ENCODE measurements around the gene FOXK2. TPM values are rescaled to one million over a fixed set of nuclear protein-coding genes. Genes with fewer than 3 reads are reported as not detected.

Gene FOXK2
- total and polyA plus RNA-seq, 5 donors from 2014 or later, result 2.2 to 55.6 (median 4.2) TPM

- H3K27ac Mint-ChIP-seq, result no peak overlapping the region
- Histone ChIP-seq H3K36me3 (ENCODE audit: control insufficient read depth, insufficient read depth, low read length) (peaks cover 48% of the 10 kb centered on the region), H3K4me1 (ENCODE audit: control insufficient read depth, insufficient read depth, low read length, poor library complexity, severe bottlenecking) (peaks cover 5% of the 10 kb centered on the region), H3K27me3 (ENCODE audit: control insufficient read depth, insufficient read depth, low read length) (no peaks in the 10 kb centered on the region), H3K27ac (ENCODE audit: insufficient read depth, low read length, poor library complexity, severe bottlenecking) (no peak overlapping the region), H3K4me3 (ENCODE audit: low read depth, low read length) (no peak overlapping the region), H3K9me3 (ENCODE audit: control insufficient read depth in 2 of 2, low read length in 2 of 2) (peaks cover 0 to 3% of the 10 kb centered on the region in 2 experiments)
- H3K4me3 Mint-ChIP-seq, result peak overlapping the region in 1 of 4 donors; percentile 21
- peaks cover 30% of the 10 kb centered on the region for H3K36me3 Mint-ChIP-seq
- peaks cover 0 to 54% (median 18%) of the 10 kb centered on the region in 4 donors for H3K4me1 Mint-ChIP-seq
- H3K27me3 Mint-ChIP-seq, result no peaks in the 10 kb centered on the region
- DNase-seq, result no peak
- ATAC-seq (ENCODE audit: low read depth in 2 of 2), result no peak
- peaks cover 0 to 11% (median 0%) of the 10 kb centered on the region in 7 donors for H3K9me3 Mint-ChIP-seq
Measured at GRCh38 chr17:82638183-82638773, 118.7 kb downstream of the FOXK2 start.

- Histone ChIP-seq H3K9me3 (ENCODE audit: control insufficient read depth in 2 of 2, low read length in 2 of 2) (peaks cover 0 to 3% of the 10 kb centered on the region in 2 experiments), H3K27ac (ENCODE audit: insufficient read depth, low read length, poor library complexity, severe bottlenecking) (no peak overlapping the region), H3K27me3 (ENCODE audit: control insufficient read depth, insufficient read depth, low read length) (no peaks in the 10 kb centered on the region), H3K4me1 (ENCODE audit: control insufficient read depth, insufficient read depth, low read length, poor library complexity, severe bottlenecking) (peaks cover 5% of the 10 kb centered on the region), H3K36me3 (ENCODE audit: control insufficient read depth, insufficient read depth, low read length) (peaks cover 51% of the 10 kb centered on the region), H3K4me3 (ENCODE audit: low read depth, low read length) (no peak overlapping the region)
- H3K9me3 Mint-ChIP-seq, result peaks cover 0 to 11% (median 0%) of the 10 kb centered on the region in 7 donors
- peaks cover 0 to 46% (median 18%) of the 10 kb centered on the region in 4 donors for H3K4me1 Mint-ChIP-seq
- ATAC-seq (ENCODE audit: low read depth in 2 of 2), result no peak
- H3K36me3 Mint-ChIP-seq, result peaks cover 30% of the 10 kb centered on the region
- no peak for DNase-seq
- no peak overlapping the region for H3K4me3 Mint-ChIP-seq
- H3K27me3 Mint-ChIP-seq, result no peaks in the 10 kb centered on the region
- H3K27ac Mint-ChIP-seq, result no peak overlapping the region
Measured at GRCh38 chr17:82639628-82640027, 120.1 kb downstream of the FOXK2 start.

- Histone ChIP-seq H3K9me3 (ENCODE audit: control insufficient read depth in 2 of 2, low read length in 2 of 2) (peaks cover 0 to 3% of the 10 kb centered on the region in 2 experiments), H3K27me3 (ENCODE audit: control insufficient read depth, insufficient read depth, low read length) (no peaks in the 10 kb centered on the region), H3K27ac (ENCODE audit: insufficient read depth, low read length, poor library complexity, severe bottlenecking) (no peak overlapping the region), H3K4me1 (ENCODE audit: control insufficient read depth, insufficient read depth, low read length, poor library complexity, severe bottlenecking) (peaks cover 5% of the 10 kb centered on the region), H3K36me3 (ENCODE audit: control insufficient read depth, insufficient read depth, low read length) (peaks cover 48% of the 10 kb centered on the region), H3K4me3 (ENCODE audit: low read depth, low read length) (no peak overlapping the region)
- H3K27ac Mint-ChIP-seq, result no peak overlapping the region
- ATAC-seq (ENCODE audit: low read depth in 2 of 2) (no peak), DNase-seq (no peak)
- H3K4me3 Mint-ChIP-seq, result no peak overlapping the region
- peaks cover 0 to 44% (median 18%) of the 10 kb centered on the region in 4 donors for H3K4me1 Mint-ChIP-seq
- H3K36me3 Mint-ChIP-seq, result peaks cover 30% of the 10 kb centered on the region
- H3K9me3 Mint-ChIP-seq, result peaks cover 0 to 11% (median 0%) of the 10 kb centered on the region in 7 donors
- H3K27me3 Mint-ChIP-seq, result no peaks in the 10 kb centered on the region
Measured at GRCh38 chr17:82640036-82640435, 120.5 kb downstream of the FOXK2 start.

GRCh38 chr17:82642022-82642421 lies 122.5 kb downstream of the FOXK2 start:
- Histone ChIP-seq H3K36me3 (ENCODE audit: control insufficient read depth, insufficient read depth, low read length) (peaks cover 40% of the 10 kb centered on the region), H3K27me3 (ENCODE audit: control insufficient read depth, insufficient read depth, low read length) (no peaks in the 10 kb centered on the region), H3K4me1 (ENCODE audit: control insufficient read depth, insufficient read depth, low read length, poor library complexity, severe bottlenecking) (peaks cover 22% of the 10 kb centered on the region), H3K9me3 (ENCODE audit: control insufficient read depth in 2 of 2, low read length in 2 of 2) (peaks cover 0 to 3% of the 10 kb centered on the region in 2 experiments), H3K27ac (ENCODE audit: insufficient read depth, low read length, poor library complexity, severe bottlenecking) (no peak overlapping the region), H3K4me3 (ENCODE audit: low read depth, low read length) (no peak overlapping the region)
- Mint-ChIP-seq H3K4me1 (peaks cover 9 to 56% (median 27%) of the 10 kb centered on the region in 4 donors), H3K27me3 (no peaks in the 10 kb centered on the region), H3K36me3 (peaks cover 21% of the 10 kb centered on the region), H3K4me3 (peak overlapping the region in 2 of 4 donors; percentile 38 to 54), H3K27ac (no peak overlapping the region), H3K9me3 (peaks cover 0 to 6% (median 0%) of the 10 kb centered on the region in 7 donors)
- ATAC-seq (ENCODE audit: low read depth in 2 of 2) (no peak), DNase-seq (no peak)

DNA sequence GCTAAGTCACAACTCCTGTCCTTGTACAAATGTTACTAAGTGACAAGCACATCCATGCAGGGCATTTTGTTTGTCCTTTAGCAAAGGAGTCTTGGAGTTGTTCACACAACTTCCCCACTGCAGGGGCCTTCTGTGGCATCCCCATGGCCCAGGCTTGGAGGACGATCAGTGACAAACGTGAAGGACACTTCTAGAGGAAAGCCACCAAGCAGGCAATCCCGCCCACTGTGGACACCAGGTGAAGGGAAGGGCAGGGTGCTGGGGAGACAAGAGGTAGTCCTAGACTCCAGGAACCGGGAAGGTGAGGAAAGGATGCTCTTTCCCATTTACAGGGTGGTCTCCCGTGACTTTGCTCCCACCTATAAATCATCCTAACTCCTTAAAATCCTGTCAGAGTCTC lies 124.6 kb downstream of the FOXK2 start:
- H3K4me1 Mint-ChIP-seq, result peaks cover 9 to 49% (median 18%) of the 10 kb centered on the region in 4 donors
- no peak for DNase-seq
- H3K9me3 Mint-ChIP-seq, result peaks cover 0 to 2% (median 0%) of the 10 kb centered on the region in 7 donors
- Histone ChIP-seq H3K4me3 (ENCODE audit: low read depth, low read length) (no peak overlapping the region), H3K27me3 (ENCODE audit: control insufficient read depth, insufficient read depth, low read length) (no peaks in the 10 kb centered on the region), H3K36me3 (ENCODE audit: control insufficient read depth, insufficient read depth, low read length) (peaks cover 31% of the 10 kb centered on the region), H3K4me1 (ENCODE audit: control insufficient read depth, insufficient read depth, low read length, poor library complexity, severe bottlenecking) (peaks cover 29% of the 10 kb centered on the region), H3K9me3 (ENCODE audit: control insufficient read depth in 2 of 2, low read length in 2 of 2) (no peaks in the 10 kb centered on the region), H3K27ac (ENCODE audit: insufficient read depth, low read length, poor library complexity, severe bottlenecking) (no peak overlapping the region)
- peaks cover 15% of the 10 kb centered on the region for H3K36me3 Mint-ChIP-seq
- no peak for ATAC-seq (ENCODE audit: low read depth in 2 of 2)
- H3K27ac Mint-ChIP-seq, result peak overlapping the region in 1 of 3 donors; percentile 32
- H3K4me3 Mint-ChIP-seq, result peak overlapping the region in 1 of 4 donors; percentile 21
- H3K27me3 Mint-ChIP-seq, result no peaks in the 10 kb centered on the region

- Histone ChIP-seq H3K9me3 (ENCODE audit: control insufficient read depth in 2 of 2, low read length in 2 of 2) (no peaks in the 10 kb centered on the region), H3K4me1 (ENCODE audit: control insufficient read depth, insufficient read depth, low read length, poor library complexity, severe bottlenecking) (peaks cover 25% of the 10 kb centered on the region), H3K27ac (ENCODE audit: insufficient read depth, low read length, poor library complexity, severe bottlenecking) (no peak overlapping the region), H3K36me3 (ENCODE audit: control insufficient read depth, insufficient read depth, low read length) (peaks cover 30% of the 10 kb centered on the region), H3K27me3 (ENCODE audit: control insufficient read depth, insufficient read depth, low read length) (no peaks in the 10 kb centered on the region), H3K4me3 (ENCODE audit: low read depth, low read length) (no peak overlapping the region)
- peaks cover 10% of the 10 kb centered on the region for H3K36me3 Mint-ChIP-seq
- H3K27me3 Mint-ChIP-seq, result peaks cover 2% of the 10 kb centered on the region
- DNase-seq (no peak), ATAC-seq (ENCODE audit: low read depth in 2 of 2) (no peak)
- peak overlapping the region in 1 of 3 donors; percentile 15 for H3K27ac Mint-ChIP-seq
- peaks cover 0 to 2% (median 0%) of the 10 kb centered on the region in 7 donors for H3K9me3 Mint-ChIP-seq
- H3K4me1 Mint-ChIP-seq, result peaks cover 9 to 40% (median 14%) of the 10 kb centered on the region in 4 donors
- peak overlapping the region; percentile 31 to 94 (median 74) for H3K4me3 Mint-ChIP-seq
Measured at GRCh38 chr17:82645516-82645915, 126.0 kb downstream of the FOXK2 start.

- H3K36me3 Mint-ChIP-seq, result peaks cover 3% of the 10 kb centered on the region
- Histone ChIP-seq H3K27me3 (ENCODE audit: control insufficient read depth, insufficient read depth, low read length) (no peaks in the 10 kb centered on the region), H3K4me3 (ENCODE audit: low read depth, low read length) (peak overlapping the region; percentile 71), H3K36me3 (ENCODE audit: control insufficient read depth, insufficient read depth, low read length) (peaks cover 18% of the 10 kb centered on the region), H3K9me3 (ENCODE audit: control insufficient read depth in 2 of 2, low read length in 2 of 2) (no peaks in the 10 kb centered on the region), H3K4me1 (ENCODE audit: control insufficient read depth, insufficient read depth, low read length, poor library complexity, severe bottlenecking) (peaks cover 25% of the 10 kb centered on the region), H3K27ac (ENCODE audit: insufficient read depth, low read length, poor library complexity, severe bottlenecking) (peak overlapping the region; percentile 94)
- H3K27me3 Mint-ChIP-seq, result peaks cover 5% of the 10 kb centered on the region
- peak; percentile 35 to 63 (median 39) for DNase-seq
- peaks cover 0 to 2% (median 0%) of the 10 kb centered on the region in 7 donors for H3K9me3 Mint-ChIP-seq
- H3K27ac Mint-ChIP-seq, result peak overlapping the region in 1 of 3 donors; percentile 82
- peak overlapping the region; percentile 86 to 94 (median 90) for H3K4me3 Mint-ChIP-seq
- H3K4me1 Mint-ChIP-seq, result peaks cover 9 to 30% (median 14%) of the 10 kb centered on the region in 4 donors
- ATAC-seq (ENCODE audit: low read depth in 2 of 2), result no peak
Measured at GRCh38 chr17:82647593-82648164, 128.1 kb downstream of the FOXK2 start.

Measured in CD4-positive, CD25-positive, alpha-beta regulatory T cell (primary cell).